ENCODE data around the gene FREY1.

FREY1 gene

DNA sequence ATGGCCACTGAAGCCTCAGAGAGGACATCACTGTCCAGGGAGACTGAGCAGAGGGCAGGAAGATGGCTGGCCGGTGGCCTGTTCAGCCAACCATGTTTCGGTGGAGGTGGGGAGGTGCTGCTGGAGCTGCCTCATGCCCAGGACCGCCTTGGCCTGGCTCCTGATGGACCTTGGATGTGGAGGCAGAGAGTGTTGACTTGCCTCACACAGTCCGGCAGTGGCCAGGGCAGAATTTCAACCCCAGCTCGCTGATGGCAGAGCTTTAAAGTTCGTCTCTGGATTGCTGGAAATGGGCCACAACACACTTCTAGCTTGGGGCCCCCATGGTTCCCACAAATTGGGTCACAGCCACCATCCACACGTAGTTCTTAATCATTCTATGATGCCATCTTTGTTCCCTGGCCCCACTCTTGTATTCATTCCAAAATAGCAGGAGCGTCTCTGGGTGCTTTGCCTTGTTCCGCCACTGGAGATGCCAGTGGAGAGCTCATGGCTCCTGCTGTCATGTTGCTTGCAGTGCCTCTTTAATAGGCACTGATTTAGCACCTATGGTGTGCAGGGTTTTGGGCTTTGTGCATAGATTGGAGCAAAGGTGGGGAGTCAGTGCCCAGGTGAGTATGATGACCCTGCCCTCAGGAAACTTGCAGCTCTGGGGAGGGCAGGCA, 16.1 kb downstream of the FREY1 start:
- DNase-seq: no peak

DNA sequence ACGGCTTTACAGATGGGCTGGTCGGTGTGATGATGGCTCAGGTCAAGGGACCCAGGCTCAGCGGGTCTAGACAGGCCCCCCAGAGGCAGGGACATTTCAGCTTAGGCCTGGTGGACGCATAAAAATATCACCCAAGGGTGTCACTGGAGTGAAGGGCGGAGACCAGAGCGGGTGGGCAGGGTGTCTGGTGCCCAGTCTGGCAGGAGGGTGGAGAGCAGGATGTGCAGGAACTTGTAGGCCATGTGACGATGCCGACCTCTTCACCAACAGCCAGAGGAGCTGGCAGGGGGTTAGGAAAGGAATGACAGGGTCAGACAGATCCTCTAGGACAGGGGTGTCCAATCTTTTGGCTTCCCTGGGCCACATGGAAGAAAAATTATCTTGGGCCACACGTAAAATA, 17.1 kb downstream of the FREY1 start:
- no peak for DNase-seq

DNA sequence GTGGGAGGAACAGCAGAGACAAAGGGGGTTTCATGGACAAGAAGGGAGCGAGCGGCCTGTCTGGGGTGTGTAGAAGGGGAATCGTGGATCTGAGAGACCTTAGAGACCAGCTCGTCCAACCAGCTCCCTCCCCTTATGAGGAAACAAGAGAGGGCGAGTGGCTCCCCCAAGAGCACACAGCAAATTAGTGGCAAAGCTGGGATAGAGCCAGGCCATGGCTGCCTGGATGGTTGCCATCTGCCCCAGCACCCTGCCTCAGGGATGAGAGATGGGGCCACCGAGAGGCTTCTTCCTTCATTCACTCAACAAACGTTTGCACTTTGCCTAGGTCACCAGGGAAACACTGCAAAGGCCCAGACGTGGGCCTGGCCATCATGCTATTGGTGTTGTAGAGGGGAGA, 17.5 kb downstream of the FREY1 start:
- no peak for DNase-seq

DNA sequence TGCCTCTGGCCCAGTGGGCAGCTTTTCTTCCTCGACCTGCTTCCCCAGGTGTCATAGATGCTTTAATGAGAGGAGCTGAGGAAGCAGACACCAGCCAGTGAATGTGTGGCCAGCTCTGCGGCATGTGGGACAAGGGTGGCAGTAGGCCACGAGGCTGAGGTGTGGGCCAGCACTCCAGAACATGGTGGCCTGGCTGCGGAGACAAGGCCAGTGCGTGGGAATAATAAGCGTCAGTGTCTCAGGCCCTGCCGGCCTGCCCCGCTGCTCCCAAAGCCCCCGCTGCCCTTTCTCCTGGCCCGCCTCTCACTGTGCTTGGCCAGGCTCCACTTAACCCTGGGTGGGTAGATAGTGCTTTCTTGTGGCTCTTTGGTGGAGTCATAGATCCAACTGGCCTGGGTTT, 19.5 kb downstream of the FREY1 start:
- no peak for DNase-seq

DNA sequence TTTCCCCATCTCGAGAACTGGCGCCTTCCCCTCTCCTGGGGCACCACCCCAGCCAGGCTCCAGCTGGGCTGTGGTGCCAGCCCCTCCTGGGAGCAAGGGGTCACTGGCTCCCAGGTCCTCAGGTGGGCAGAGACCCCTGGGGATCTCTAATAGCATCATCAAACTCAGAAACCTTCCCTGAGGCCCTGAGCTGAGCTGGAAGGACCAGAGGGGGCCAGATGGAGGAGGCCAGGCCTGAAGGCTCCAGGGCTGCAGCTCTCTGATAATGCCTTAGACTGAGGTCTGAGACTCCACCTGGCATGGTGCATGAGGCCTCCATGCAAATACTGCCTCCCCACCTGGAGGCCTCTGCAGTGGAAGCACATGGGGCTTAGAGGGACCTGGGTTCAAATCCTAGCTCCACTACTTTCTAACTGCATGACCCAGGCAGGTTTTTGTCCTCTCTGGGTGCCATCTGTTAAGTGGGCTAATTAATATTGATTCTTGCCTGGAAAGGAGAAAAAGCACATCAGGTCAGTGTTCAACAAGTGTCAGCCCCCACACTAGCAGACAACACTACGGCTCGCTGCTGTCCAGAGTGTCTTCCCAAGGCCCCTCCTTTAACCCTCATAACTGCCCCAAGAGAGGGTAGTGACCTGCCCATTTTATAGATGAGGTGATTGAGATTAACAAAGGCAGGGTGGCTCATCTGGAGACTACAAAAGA, 20.1 kb downstream of the FREY1 start:
- no peak for DNase-seq

DNA sequence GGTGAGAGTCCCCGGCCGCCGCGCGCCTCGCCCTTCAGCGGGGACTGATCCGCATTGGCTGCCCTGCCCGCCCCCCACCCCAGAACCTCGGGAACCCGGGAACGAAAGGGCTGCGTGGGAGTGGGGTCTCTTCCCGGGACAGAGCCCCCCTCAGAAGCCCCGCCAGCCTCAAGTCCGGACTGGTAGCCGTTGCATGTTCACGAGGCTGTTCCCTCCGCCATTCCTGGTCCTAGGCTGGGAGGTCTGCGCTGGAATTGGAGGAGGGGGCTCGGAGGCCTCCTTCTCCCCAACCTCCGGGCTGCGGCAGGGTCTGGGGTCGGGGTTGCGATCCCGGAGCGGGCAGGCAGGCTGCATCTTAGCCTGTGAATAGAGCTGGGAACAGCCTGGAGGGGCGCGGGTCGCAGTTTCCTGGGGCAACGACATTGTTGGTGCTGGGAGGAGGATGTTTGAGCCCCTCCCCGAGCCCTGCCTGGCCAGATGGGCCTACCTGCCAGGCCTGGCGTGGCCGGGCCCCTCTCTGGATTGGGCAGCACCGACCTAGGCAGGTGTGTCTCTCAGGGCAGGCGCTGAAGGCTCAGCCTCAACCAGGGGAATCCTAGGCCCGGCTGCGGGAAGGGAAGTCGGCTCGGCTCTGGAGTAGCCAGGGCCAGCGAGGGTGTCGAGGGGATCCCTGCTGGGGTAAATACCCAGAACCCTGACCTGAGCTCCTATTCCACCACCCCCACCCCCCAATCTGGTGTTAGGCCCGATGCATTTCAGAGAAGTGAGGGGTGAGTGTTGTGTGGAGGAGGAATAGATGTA, 20.9 kb downstream of the FREY1 start:
- no peak for DNase-seq

DNA sequence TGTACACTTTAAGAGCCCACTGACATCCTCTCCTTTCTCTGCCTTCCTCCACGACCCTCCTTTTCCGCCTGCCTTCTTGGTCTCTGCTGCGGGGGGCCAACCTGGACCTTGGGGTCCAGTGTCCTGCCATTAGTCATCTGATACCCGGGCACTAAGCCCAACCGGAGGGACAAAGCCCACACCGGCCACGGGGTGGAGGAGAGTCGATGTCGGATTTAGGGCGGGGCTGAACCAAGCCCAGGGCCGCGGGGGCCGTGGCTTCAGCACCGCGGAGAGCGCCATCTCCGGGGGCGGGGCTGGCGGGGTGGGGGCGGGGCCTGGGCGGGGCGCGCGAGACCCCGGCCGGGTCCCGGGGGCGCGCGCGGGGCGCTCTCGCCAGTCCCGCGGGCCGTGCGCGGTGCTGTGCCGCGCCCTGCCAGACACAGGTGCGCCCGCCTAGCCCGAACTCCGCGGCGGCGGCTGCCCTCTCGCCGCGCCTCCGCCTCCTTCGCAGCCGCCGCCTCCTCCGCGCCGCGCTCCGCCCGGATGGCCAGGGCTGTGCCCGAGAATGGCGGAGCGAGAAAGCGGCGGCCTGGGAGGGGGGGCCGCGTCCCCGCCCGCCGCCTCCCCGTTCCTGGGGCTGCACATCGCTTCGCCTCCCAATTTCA, 21.7 kb downstream of the FREY1 start, which contains the start of gene MAPK8IP1:
Gene MAPK8IP1, plus strand, starts transcription at position 378 of the 647 bp plus-strand sequence. Its CDS starts 170 bp downstream, at position 548.
- peak; percentile 36 for DNase-seq

DNA sequence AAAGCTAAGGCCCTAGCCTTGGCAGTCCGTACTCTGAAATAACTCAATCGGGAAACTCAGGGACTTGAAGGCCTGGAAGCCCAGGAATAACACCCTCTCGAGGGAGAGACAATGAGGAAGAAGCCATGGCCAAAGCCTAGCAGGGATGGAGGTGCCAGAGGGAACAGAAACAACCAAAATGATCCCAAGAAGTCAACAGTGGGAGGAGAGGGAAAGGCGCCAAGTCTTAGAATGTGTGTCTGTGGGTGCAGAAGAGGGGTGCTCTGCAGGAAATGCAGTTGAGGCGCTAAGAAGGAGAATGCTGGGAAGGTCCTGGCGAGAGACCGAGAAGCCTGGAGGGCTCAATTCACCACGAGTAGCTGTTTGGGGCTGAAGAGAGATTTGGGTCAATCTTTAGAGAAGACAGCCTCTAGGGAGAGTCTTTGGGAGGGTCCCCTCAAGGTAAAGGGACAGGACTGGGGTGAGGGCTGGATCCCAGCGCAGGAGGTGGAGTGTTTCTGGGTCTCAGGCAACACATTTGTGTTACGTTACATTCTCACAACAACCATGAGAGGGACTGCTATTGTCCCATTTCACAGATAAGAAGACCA, 22.4 kb downstream of the FREY1 start:
- DNase-seq: no peak

DNA sequence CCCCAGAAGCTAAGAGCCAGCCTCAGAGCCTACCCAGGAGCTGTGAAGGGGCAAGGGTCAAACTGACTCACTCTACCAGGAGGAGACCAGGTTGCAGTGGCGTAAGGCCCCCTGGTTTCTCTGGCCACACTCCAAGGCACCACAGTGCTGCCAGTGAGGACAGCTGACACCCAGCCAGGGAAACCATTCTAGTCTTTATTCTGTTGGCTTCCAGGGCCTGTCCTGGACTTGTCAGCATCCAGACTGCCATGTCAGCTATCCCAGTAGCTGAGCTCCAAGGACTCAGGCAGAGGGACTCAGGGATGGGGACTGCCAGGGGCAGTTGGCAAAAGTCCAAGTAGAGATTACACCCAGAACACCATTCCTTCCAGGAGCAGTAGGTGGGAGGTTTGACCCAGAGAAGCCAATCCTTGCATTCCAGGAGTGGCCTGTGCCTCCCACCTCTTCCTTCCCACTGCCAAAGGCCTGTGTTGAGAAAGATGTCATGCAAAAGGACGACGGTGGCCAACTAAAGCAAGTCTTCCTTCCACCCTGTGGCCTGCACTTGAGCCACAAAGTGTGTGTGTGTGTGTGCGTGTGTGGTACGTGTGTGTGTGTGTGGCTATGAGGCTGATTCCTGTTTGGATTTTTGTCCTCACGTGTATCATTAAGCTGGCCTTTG, 25.2 kb downstream of the FREY1 start:
- DNase-seq: no peak

DNA sequence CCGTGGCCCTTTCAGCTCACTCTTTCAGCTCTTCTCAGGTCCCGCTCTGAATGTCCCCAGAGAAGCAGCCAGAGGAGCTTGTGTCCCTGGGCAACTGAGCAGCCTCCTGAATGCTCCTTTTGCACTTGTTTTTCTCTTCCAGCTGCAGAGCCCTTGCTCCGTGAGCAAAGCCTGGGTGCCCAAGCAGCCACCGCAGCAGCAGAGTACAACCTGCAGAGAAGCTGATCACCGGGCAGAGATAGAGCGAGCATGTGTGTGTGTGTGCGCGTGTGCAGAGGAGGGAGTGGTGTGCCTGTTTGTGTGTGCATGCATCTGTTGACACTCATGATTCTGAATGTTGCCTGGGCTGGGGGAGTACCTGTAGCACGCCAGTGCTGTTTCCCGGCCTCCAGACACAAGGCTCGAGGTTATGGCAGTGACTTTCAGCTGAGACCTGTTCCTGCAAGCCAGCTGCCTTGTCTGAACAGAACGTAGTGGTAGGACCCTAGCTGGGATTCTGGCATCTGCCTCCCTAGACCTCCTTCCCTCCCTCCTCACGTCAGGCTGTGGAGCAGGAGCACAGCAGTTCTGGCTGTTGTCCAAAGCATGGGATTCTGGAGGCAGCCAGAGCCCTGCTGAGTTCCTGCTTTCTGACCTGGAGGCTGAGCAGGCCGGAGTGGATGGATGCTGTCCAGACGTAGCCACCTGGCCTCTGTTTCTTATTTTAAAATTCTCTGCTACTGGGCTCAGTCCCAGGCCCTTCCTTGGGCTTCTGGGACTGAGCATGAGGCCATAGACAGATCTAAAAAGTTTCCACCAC, 26.1 kb downstream of the FREY1 start:
- no peak for DNase-seq

DNA sequence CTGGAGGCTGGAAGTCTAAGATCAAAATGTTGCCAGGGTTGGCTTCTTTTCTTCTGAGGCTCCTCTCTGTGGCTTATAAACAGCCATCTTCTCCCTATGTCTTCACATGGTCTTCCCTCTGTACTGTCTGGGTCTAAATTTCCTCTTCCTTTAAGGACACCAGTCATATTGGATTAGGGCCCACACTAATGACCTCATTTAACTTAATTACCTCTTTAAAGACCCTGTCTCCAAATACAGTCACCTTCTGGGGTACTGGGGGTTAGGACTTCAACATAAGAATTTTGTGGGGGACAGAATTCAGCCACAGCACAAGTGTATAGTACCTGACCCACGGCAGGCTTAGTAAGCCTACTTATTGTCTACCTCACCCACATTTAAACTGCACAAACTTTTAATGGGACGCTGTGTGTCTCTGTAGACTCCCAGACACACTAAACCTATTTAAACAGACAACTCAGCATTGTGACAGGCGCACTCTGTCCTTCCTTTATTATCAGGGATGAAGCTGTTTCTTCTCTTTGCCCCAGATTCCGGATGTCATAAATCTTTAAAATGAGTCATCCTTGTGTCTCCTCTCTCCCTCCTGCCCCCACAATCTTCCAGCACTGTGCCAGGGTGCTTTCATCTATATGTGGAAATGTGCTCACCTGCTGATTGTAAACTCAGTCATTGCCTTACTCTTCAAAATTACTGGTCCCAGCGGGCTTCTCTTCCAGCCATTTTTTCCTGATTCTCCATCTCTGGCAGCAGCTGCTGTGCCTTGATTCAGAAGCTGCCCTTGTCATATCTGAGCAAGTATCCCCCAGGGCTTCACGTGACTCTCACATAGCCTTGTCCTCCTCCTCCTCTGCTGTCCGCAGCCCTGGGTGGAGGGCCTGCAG, 27.0 kb downstream of the FREY1 start:
- DNase-seq: peak; percentile 73

DNA sequence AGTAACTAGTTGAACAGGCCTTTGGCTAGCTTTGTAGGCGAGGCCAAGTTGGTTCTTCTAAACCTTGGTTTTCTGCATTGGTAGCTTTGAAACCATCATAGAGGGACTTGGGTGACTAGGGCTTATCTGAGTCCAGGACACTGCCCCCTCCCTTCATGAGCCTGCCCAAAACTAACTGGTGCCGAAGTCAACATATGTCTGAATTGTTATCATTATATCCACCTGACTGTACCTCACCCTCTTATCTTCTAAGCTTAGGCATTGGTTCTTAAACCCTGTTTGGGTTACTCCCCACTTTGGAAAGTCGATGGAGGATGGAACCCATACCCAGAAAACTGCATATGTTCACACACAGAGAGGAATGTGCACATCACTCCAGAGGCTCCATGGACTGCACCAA, 29.2 kb downstream of the FREY1 start:
- no peak for DNase-seq

DNA sequence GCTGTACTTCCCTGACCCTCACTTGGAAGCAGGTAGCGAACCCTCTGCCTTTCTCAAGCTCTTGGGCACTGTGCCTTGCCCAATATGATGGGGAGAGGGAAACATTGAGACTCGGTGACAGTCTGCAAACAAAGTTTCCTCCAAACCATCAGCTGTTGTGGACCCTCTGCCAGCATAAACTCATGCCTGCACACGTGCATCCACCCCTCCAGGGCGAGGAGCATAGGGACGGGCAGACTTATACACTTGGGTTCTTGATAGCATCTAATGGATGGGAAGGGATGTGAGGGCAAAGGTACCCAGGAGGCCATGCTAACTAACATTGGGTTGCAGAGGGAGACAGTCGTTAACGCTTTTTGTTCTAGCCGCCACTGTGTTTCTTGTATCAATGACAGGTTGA, 29.9 kb downstream of the FREY1 start:
- no peak for DNase-seq

DNA sequence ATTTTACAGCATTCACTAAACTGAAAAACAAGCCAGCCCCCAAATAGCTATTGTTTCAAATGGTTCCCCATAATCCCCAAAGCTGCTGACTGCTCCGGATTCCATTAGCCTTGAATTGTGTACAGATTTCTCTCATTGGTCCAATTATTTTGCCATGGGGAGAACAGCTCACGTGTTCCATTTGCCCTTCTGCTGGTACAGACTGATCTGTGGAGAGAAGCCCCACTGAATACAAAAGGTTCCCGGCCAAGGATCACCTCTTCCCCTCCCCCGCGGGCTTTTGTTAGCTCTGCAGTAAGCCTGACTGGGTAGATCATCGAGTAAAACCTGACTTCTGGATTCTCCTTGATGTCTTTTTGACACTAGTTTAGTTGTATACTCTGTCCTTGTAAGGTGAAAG, 30.7 kb downstream of the FREY1 start:
- DNase-seq: no peak

DNA sequence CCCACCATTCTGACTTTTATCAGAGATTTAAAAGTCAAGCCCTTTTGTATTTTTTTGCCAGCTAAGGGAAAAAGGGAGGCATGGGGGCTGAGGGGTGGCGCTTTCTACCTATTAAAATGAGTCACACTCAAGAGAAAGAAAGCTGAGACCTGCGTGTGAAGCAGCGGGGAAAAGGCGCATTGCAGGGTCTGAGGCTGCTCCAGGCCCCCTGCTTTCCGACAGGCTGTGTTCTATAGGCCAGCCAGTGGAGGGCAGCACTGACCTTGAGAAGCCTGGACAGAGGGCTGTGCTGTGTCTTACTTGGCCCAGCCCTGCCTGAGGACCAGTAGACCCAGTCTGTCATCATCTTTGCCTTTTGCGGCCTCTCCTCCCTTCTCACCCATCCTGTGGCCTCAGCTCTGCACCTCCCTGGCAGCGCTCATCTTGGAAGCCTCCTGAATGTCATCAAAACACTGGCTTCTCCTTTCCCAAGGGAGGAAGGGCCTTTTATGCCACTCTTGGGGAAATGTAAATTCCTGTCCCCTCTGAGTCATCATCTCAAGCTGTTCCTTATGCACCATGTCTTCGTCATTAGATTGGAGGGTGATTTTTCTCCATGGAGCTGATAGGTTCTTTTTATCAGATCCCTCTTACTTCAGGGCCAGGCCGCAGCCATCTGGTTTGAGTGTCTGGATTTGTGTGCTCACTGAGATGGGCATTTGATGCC, 34.3 kb downstream of the FREY1 start:
- peak; percentile 92 for DNase-seq

DNA sequence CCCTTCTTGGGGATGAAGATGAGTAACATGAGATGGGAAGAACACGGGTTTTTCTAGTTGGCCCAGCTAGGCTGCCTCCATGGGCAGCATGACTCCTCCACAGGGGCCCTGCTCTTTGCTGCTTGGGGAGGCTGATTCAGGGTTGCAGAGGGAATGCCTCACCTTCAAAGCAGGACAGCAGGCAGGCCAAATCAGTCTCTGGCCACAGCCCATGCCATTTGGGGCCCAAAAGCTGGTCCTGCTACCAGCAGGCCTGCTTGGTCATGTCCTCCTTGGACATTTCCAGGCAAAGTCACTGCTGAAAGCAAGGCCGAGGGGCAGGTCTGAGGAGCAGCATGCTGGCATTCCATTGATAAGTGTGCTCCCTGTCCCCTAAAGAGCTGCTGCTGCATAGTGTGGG, 35.4 kb downstream of the FREY1 start:
- no peak for DNase-seq

DNA sequence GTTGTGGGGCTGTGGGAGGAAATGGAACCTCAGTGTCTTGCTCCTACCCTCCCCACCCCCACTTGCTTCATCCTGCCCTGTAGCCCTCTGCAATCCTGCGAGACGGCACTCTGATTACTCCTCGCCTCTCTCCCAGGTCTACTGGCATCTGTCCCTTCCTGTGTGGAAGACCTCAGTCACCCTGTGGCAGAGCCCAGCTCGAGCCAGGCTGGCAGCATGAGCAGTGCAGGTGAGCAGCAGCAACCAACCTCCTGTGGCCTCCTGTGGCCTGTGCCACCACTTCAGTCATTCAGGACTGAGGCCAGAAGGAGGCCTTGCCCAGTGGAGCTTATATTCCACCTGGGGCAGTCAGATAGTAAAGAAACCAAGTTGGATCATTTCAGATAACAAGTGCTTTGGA, 36.4 kb downstream of the FREY1 start:
- no peak for DNase-seq

DNA sequence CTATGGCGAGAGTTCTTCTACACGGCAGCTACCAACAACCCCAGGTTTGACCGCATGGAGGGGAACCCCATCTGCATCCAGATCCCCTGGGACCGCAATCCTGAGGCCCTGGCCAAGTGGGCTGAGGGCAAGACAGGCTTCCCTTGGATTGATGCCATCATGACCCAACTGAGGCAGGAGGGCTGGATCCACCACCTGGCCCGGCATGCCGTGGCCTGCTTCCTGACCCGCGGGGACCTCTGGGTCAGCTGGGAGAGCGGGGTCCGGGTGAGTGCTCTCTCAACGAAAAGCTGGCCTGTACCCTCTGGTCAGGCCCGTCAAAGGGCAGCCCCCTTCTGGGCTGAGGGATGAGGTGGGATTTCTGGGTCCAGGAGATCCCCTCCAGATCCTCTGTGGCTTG, 37.5 kb downstream of the FREY1 start:
- DNase-seq: no peak

DNA sequence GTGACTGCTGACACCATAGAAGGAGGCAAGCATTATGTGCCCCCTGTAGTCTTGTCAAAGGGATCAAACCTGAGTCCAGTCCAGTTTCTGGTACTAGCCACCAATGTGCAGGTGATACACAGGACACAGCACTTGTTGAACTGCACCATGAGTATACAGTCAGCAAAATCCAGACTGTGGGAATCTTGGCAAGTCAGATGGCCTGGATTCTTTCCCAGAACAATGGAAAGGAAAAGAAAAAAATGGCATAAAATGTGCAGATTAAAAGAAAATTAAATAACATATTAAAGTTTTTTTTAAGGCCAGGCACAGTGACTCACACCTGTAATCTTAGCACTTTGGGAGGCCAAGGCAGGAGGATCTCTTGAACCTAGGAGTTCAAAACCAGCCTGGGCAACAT, 43.0 kb downstream of the FREY1 start:
- DNase-seq: no peak

Data from EL (cell line).